Endothelial cell of umbilical vein (primary cell): ENCODE data around the gene OTP. TPM values are rescaled to one million over a fixed set of nuclear protein-coding genes. Genes with fewer than 3 reads are reported as not detected.
A peak's percentile ranks its signal among the peaks of the same experiment; 100 is the strongest.

ENCODE experiments used
- BruUV-seq: library from RNA; stranded (reverse); fragments of 400-500 nt; replicated peaks from 2 replicates; lab custom pipeline; 2021; lab: Mats Ljungman, UMichigan
- CTCF ChIA-PET: fragments of 300-600, 350-600 bp; sonication (Branson Sonifier 250); formaldehyde crosslinking; loops from one replicate; lab custom pipeline; 2021; ENCODE audit warnings: antibody characterized with exemption, inconsistent platforms; lab: Charles Lee
- POLR2A ChIA-PET: fragments of 300-600, 350-600 bp; sonication (Branson Sonifier 250); formaldehyde crosslinking; loops from one replicate; lab custom pipeline; 2021; ENCODE audit warnings: antibody characterized with exemption, inconsistent platforms; lab: Charles Lee
- DNase-seq: peaks from one replicate; pipeline ENCODE4 v3.0.0-alpha.2; 2011; ENCODE audit warnings: low read depth, low spot score
- FAIRE-seq: peaks from 2 replicates; lab custom pipeline; 2011; peaks lifted over from hg19 to GRCh38; lab: Jason Lieb, UNC
- H2AFZ ChIP-seq: 2 replicates; pipeline ENCODE4 v1.6.0; 2012; ENCODE audit warnings: low read depth, low read length, control low read depth, inconsistent platforms
- H3K27ac ChIP-seq: 2 replicates; pipeline ENCODE4 v1.5.1; 2011; ENCODE audit warnings: low read depth, mild to moderate bottlenecking, control low read depth, low read length, moderate library complexity; ENCODE audit not compliant: insufficient read depth
- H3K27me3 ChIP-seq, 2 experiments: 2 replicates each; pipeline versions ENCODE4 v1.6.0 to v1.6.1; 2011; ENCODE audit warnings: low read length in 2 of 2, mixed read lengths in 1 of 2; ENCODE audit not compliant: control insufficient read depth in 2 of 2, insufficient read depth in 2 of 2
- H3K36me3 ChIP-seq, 2 experiments: 2 replicates in 1 of 2; 3 replicates in 1 of 2; pipeline ENCODE4 v1.5.1; 2011; ENCODE audit warnings: low read length in 2 of 2, mild to moderate bottlenecking in 1 of 2, moderate library complexity in 1 of 2; ENCODE audit not compliant: control insufficient read depth in 2 of 2, insufficient read depth in 2 of 2; ENCODE audit errors: extremely low read depth in 1 of 2
- H3K4me1 ChIP-seq: 3 replicates; pipeline ENCODE4 v1.5.1; 2011; ENCODE audit warnings: mild to moderate bottlenecking, low read length; ENCODE audit not compliant: control insufficient read depth, insufficient read depth; ENCODE audit errors: extremely low read depth
- H3K4me2 ChIP-seq: 2 replicates; pipeline ENCODE4 v1.6.1; 2011; ENCODE audit warnings: low read length, control low read depth, mixed read lengths; ENCODE audit not compliant: insufficient read depth
- H3K4me3 ChIP-seq, 3 experiments: fragments of 200-600 bp in 1 of 3; sonication (generic), shearing (Covaris generic) in 1 of 3; replicated peaks in 1 of 3; 2 replicates each; pipeline ENCODE4 v1.5.1; 2011 to 2016; ENCODE audit warnings: control low read depth in 3 of 3, low read length in 3 of 3, mild to moderate bottlenecking in 2 of 3, inconsistent platforms in 1 of 3, low read depth in 1 of 3, moderate library complexity in 1 of 3; ENCODE audit not compliant: insufficient read depth in 1 of 3
- H3K79me2 ChIP-seq: 2 replicates; pipeline ENCODE4 v1.6.0; 2012; ENCODE audit warnings: low read length, inconsistent platforms; ENCODE audit not compliant: control insufficient read depth, insufficient read depth
- H3K9ac ChIP-seq: replicated peaks from 2 replicates; pipeline ENCODE3; 2011; ENCODE audit warnings: low read length, control low read depth; ENCODE audit not compliant: insufficient read depth; ENCODE audit errors: extremely low read depth
- H3K9me1 ChIP-seq: replicated peaks from 3 replicates; pipeline ENCODE4 v1.6.0; 2011; ENCODE audit warnings: mild to moderate bottlenecking, low read length; ENCODE audit not compliant: control insufficient read depth, insufficient read depth; ENCODE audit errors: extremely low read depth
- H3K9me3 ChIP-seq: replicated peaks from 2 replicates; pipeline ENCODE4 v1.5.1; 2012; ENCODE audit warnings: low read length, inconsistent platforms; ENCODE audit not compliant: control insufficient read depth, insufficient read depth
- H4K20me1 ChIP-seq: replicated peaks from 2 replicates; pipeline ENCODE3; 2011; ENCODE audit warnings: mild to moderate bottlenecking, low read length; ENCODE audit not compliant: control insufficient read depth, insufficient read depth; ENCODE audit errors: extremely low read depth
- CTCF ChIP-seq, 2 donors: IDR thresholded peaks; 1 replicate in 1 of 2; 2 replicates in 1 of 2; pipeline ENCODE4 v1.5.1; 2011; ENCODE audit warnings: low read length in 2 of 2, mild to moderate bottlenecking in 2 of 2, moderate library complexity in 2 of 2, control low read depth in 1 of 2, inconsistent platforms in 1 of 2, low read depth in 1 of 2; ENCODE audit not compliant: insufficient read depth in 1 of 2; ENCODE audit errors: extremely low read depth in 1 of 2
- EZH2 ChIP-seq: IDR thresholded peaks from 2 replicates; pipeline ENCODE4 v1.6.1; 2012; ENCODE audit warnings: borderline replicate concordance, low read depth, mild to moderate bottlenecking, moderate library complexity, low read length, inconsistent platforms; ENCODE audit not compliant: severe bottlenecking
- FOS ChIP-seq: IDR thresholded peaks from 2 replicates; pipeline ENCODE4 v1.6.1; 2011; ENCODE audit warnings: mild to moderate bottlenecking, low read length, moderate library complexity, borderline replicate concordance; ENCODE audit not compliant: insufficient read depth
- MAX ChIP-seq: IDR thresholded peaks from 2 replicates; pipeline ENCODE4 v1.6.1; 2011; ENCODE audit not compliant: insufficient read depth, insufficient read length
- dilution Hi-C: fragments of 300-500 bp; cut with MboI; formaldehyde crosslinking; loops from one replicate; pipeline ENCODE4 v1.15.0; 2019; ENCODE audit warnings: low sequenced_read_pairs; ENCODE audit not compliant: extremely low pct_ligation_motif_present
- intact Hi-C: fragments of 100-400 bp; cut with micrococcal nuclease; formaldehyde crosslinking; loops from one replicate; pipeline ENCODE4 v1.10.0; 2022
- polyA plus RNA-seq, 4 experiments: library from polyadenylated mRNA; depleted of rRNA in 3 of 4; stranded (reverse) in 3 of 4; unstranded in 1 of 4; fragments of >200 nt; gene quantifications; 2 replicates each; pipeline versions ENCODE4 v1.2.1 to v1.2.3, GENCODE V29; 2011 to 2012; ENCODE audit warnings: missing spikeins in 1 of 4
- total RNA-seq: library from RNA; stranded (reverse); gene quantifications from 2 replicates; pipeline ENCODE4 v1.2.3, GENCODE V29; 2021

The OTP gene
- total and polyA plus RNA-seq, 2 donors (not counting 3 experiments of a cell fraction or from before 2014, with no cell fraction given), result not detected

GRCh38 chr5:77640589-77641396 lies 2.3 kb upstream of the OTP start:
- dilution Hi-C loops, result no loop called here
- intact Hi-C loops, result loop anchor here (10.0 kb wide), 1 partner anchor 654 kb away; the partner anchor contains the start of gene AP3B1
- FAIRE-seq (no peak), DNase-seq (no peak)
- Histone ChIP-seq H3K27ac (no peak overlapping the region), H2AFZ (no peak overlapping the region), H3K9ac (no peak overlapping the region), H3K79me2 (no peaks in the 10 kb centered on the region), H3K4me1 (peaks cover 5% of the 10 kb centered on the region), H3K36me3 (no peaks in the 10 kb centered on the region), H4K20me1 (peaks cover 5% of the 10 kb centered on the region), H3K27me3 (peaks cover 86 to 97% of the 10 kb centered on the region in 2 experiments), H3K4me2 (no peak overlapping the region), H3K9me3 (no peaks in the 10 kb centered on the region), H3K9me1 (no peaks in the 10 kb centered on the region), H3K4me3 (no peak overlapping the region)
- no TSS peak for BruUV-seq
- TF ChIP-seq EZH2 (peak; percentile 70), MAX (no peak), FOS (no peak), CTCF (IDR thresholded peaks at IDR 0.05; ENCODE audit: extremely low read depth in 1 of 2, insufficient read depth in 1 of 2, low read depth in 1 of 2, low read length in 2 of 2) (no peak)
- ChIA-PET POLR2A (interaction anchor here (0.5 kb wide), 1 partner anchor 691 kb away, joined by 4 read pairs; no protein-coding TSS in a partner anchor), CTCF (no interaction called here)
